Kidney glomerular epithelial cell (primary cell): ENCODE measurements around the gene FTHL17.

Source experiments
- DNase-seq: peaks from one replicate; lab custom pipeline; 2025; lab: John Stamatoyannopoulos, UW

Gene FTHL17

GRCh38 chrX:31038575-31039326 is 33.1 kb downstream of the FTHL17 start:
- no peak for DNase-seq

GRCh38 chrX:31036895-31037294 is 34.9 kb downstream of the FTHL17 start:
- DNase-seq, result no peak

DNA sequence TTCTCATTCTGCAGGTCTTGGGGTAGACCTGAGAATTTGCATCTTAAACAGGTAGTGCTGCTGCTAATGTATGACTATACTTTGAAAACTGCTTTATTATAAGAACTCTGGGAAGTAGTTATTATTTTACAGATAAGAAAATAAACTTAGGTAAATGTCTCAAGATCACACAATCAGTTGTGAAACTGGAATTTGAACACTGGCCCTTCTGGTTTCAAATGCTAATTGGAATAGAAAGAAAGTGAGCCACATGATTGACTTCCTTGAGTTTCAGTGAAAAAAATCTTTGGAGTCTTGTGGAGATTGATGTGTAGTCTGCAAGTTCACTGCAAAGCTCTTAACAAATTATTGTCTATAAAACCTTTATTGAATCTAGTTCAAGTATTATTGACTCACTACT is 44.5 kb downstream of the FTHL17 start:
- no peak for DNase-seq

DNA sequence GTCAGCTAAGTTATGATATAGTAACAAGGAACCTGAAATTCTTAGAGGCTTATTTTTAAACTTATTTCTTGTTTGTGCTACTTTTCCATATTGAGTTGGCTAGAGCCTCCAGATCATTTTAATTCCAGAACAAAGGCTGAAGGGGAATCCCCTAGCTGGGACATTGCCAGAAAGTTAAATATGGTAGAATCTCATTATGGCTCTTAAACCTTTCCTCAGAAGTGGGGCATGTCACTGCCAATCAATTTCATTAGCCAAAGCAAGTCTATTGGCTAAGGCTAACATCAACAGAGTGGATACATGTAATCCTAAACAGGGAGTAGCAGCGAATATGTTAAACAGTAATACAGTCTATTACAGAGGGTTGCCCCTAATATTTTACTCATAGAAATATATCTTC is 47.0 kb downstream of the FTHL17 start:
- no peak for DNase-seq

- DNase-seq, result no peak
These were observed 50.3 kb downstream of the FTHL17 start for GRCh38 chrX:31021537-31021936.
